WERI-Rb-1 (cell line): ENCODE data around the gene CHST13.

Experiments
- DNase-seq: peaks from one replicate; pipeline ENCODE4 v3.0.0-alpha.2; 2020
- H3K27ac ChIP-seq: fragments of 250-450 bp; sonication (Bioruptor Pico); 2 replicates; pipeline ENCODE4 v1.5.1; 2020; ENCODE audit warnings: mild to moderate bottlenecking, moderate library complexity
- H3K27me3 ChIP-seq: fragments of 250-450 bp; sonication (Bioruptor Pico); 2 replicates; pipeline ENCODE4 v1.5.1; 2021; ENCODE audit warnings: mild to moderate bottlenecking, low read depth, moderate library complexity; ENCODE audit not compliant: insufficient read depth, severe bottlenecking
- H3K36me3 ChIP-seq: fragments of 250-450 bp; sonication (Bioruptor Pico); 2 replicates; pipeline ENCODE4 v1.5.1; 2020; ENCODE audit warnings: mild to moderate bottlenecking, moderate library complexity
- H3K4me3 ChIP-seq: 2 replicates; pipeline ENCODE4 v1.5.1; 2011; ENCODE audit warnings: low read depth, mild to moderate bottlenecking, control low read depth, low read length
- H3K9me3 ChIP-seq: fragments of 250-450 bp; sonication (Bioruptor Pico); 2 replicates; pipeline ENCODE4 v1.5.1; 2021; ENCODE audit warnings: mild to moderate bottlenecking, moderate library complexity; ENCODE audit not compliant: severe bottlenecking
- TF ChIP-seq, protein P1 (sequence below): IDR thresholded peaks from 2 replicates; pipeline ENCODE4 v1.5.1; 2011; ENCODE audit warnings: low read depth, mild to moderate bottlenecking, control low read depth, inconsistent platforms, low read length

CHST13 gene, protein sequence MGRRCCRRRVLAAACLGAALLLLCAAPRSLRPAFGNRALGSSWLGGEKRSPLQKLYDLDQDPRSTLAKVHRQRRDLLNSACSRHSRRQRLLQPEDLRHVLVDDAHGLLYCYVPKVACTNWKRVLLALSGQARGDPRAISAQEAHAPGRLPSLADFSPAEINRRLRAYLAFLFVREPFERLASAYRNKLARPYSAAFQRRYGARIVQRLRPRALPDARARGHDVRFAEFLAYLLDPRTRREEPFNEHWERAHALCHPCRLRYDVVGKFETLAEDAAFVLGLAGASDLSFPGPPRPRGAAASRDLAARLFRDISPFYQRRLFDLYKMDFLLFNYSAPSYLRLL

GRCh38 chr3:126523745-126524428, at the start of gene CHST13:
CHST13 (plus strand) TSS chr3:126524155; CDS start chr3:126524333, 178 bp downstream.
- no peaks in the 10 kb centered on the region for H3K36me3 ChIP-seq
- H3K9me3 ChIP-seq = no peaks in the 10 kb centered on the region
- H3K27me3 ChIP-seq = peaks cover 4% of the 10 kb centered on the region
- no peak within 1 kb of the TSS for H3K27ac ChIP-seq
- TF ChIP-seq, protein P1, sequence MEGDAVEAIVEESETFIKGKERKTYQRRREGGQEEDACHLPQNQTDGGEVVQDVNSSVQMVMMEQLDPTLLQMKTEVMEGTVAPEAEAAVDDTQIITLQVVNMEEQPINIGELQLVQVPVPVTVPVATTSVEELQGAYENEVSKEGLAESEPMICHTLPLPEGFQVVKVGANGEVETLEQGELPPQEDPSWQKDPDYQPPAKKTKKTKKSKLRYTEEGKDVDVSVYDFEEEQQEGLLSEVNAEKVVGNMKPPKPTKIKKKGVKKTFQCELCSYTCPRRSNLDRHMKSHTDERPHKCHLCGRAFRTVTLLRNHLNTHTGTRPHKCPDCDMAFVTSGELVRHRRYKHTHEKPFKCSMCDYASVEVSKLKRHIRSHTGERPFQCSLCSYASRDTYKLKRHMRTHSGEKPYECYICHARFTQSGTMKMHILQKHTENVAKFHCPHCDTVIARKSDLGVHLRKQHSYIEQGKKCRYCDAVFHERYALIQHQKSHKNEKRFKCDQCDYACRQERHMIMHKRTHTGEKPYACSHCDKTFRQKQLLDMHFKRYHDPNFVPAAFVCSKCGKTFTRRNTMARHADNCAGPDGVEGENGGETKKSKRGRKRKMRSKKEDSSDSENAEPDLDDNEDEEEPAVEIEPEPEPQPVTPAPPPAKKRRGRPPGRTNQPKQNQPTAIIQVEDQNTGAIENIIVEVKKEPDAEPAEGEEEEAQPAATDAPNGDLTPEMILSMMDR = peak; percentile 16; the same call in 1 of the 2 replicates
- peak; percentile 68 for DNase-seq
- peak within 1 kb of the TSS; percentile 48 for H3K4me3 ChIP-seq

- peak; percentile 46 for DNase-seq
- H3K9me3 ChIP-seq = no peaks in the 10 kb centered on the region
- H3K4me3 ChIP-seq = peak overlapping the region; percentile 55
- peak overlapping the region; percentile 47 for H3K27ac ChIP-seq
- no peaks in the 10 kb centered on the region for H3K27me3 ChIP-seq
- TF ChIP-seq, protein P1 = no peak
- H3K36me3 ChIP-seq = peaks cover 37% of the 10 kb centered on the region
Observed at GRCh38 chr3:126474498-126475412, 49.2 kb upstream of the CHST13 start.

GRCh38 chr3:126475413-126476114, 48.4 kb upstream of the CHST13 start, which contains the start of gene ZXDC:
ZXDC (minus strand) TSS chr3:126475891; CDS start chr3:126475865, 26 bp downstream.
- Histone ChIP-seq H3K4me3 (peak within 1 kb of the TSS; percentile 55), H3K9me3 (no peaks in the 10 kb centered on the region), H3K36me3 (peaks cover 29% of the 10 kb centered on the region), H3K27me3 (no peaks in the 10 kb centered on the region), H3K27ac (peak within 1 kb of the TSS; percentile 76)
- TF ChIP-seq, protein P1 = peak; percentile 71
- DNase-seq = peak; percentile 90

DNA sequence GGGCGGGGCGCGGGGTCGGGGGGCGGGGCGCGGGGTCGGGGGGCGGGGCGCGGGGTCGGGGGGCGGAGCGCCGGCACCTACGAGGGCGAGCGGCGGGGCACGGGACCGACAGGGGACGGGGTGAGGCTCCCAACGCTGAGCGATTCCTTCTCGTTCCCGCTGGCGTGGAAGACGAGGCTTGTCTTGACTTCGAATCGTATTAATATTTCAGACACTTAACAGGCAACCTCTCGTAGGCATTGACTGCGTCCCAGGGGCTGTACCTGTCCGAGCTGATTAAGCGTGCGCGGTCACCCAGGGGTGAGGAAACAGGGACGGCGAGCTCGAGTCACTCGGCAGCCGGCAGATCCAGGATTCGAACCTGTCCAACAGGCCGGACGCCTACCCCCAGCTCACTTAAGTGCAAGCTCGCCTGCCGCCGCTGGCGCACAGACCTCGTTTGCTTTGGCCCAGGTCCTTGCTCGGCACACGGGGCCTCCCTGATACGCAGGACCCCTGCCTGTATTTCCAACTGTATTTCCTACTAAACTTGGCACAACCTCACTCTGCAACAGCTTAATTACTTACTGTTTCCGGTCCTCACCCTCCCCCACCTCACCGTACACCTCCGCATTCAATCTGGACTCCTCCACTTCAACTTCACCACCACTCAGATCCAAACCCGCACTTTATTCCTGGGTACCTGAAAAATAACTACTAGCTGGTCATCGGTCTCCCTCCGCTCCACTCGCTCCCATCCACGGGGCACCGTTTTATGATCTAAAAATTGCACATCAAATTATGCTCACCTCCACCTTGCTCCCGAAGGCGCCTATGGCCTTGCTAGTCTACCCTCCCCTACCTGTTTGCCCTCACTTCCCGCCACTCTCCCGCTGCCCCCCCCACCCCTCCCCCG, 47.5 kb upstream of the CHST13 start:
- Histone ChIP-seq H3K27me3 (no peaks in the 10 kb centered on the region), H3K36me3 (peaks cover 20% of the 10 kb centered on the region), H3K27ac (peak overlapping the region; percentile 44; the same call in 1 of the 2 replicates), H3K9me3 (no peaks in the 10 kb centered on the region), H3K4me3 (no peak overlapping the region)
- peak; percentile 21 for DNase-seq
- TF ChIP-seq, protein P1 = no peak
